ENCODE results near the gene ITGB3.

The ITGB3 gene

DNA sequence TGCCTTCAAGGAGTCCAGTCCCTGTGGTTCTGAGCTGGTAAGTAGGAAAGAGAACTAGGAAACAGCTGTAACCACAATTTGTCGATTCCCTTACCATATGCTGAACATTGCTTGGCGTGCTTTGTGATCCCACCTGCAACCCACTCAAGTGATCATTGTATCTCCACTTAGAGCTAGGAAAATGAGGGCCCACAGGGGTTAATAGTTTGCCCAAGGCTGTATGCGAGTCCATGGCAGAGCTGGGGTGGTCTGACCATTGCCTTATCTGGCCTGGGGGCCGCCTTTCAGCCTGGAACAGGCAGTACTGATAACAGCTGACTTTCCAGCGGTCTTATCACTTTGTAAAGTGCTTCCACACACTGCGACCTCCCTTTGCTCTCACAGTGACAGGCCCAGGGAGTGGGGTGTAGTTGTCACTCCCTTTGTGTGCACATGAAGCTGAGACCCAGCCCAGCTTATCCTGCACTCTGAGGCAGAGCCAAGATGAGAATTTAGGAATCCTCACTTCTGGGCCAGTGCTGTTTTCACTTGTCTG, 34.7 kb upstream of the ITGB3 start:
- peak; percentile 27; the same call in 1 of the 3 replicates for ATAC-seq (ENCODE audit: insufficient read depth, low read depth)
- peaks cover 2% of the 10 kb centered on the region for H3K27me3 ChIP-seq (ENCODE audit: insufficient read depth, low read length, poor library complexity)
- H3K27ac ChIP-seq (ENCODE audit: low read length), result no peak overlapping the region
- H3K4me3 ChIP-seq (ENCODE audit: low read depth in 1 of 2, low read length in 2 of 2), result no peak overlapping the region
- H3K9me3 ChIP-seq (ENCODE audit: insufficient read depth, low read length, severe bottlenecking), result no peaks in the 10 kb centered on the region
- H3K9ac ChIP-seq (ENCODE audit: low read depth, low read length), result no peak overlapping the region
- TF ChIP-seq, protein P1, sequence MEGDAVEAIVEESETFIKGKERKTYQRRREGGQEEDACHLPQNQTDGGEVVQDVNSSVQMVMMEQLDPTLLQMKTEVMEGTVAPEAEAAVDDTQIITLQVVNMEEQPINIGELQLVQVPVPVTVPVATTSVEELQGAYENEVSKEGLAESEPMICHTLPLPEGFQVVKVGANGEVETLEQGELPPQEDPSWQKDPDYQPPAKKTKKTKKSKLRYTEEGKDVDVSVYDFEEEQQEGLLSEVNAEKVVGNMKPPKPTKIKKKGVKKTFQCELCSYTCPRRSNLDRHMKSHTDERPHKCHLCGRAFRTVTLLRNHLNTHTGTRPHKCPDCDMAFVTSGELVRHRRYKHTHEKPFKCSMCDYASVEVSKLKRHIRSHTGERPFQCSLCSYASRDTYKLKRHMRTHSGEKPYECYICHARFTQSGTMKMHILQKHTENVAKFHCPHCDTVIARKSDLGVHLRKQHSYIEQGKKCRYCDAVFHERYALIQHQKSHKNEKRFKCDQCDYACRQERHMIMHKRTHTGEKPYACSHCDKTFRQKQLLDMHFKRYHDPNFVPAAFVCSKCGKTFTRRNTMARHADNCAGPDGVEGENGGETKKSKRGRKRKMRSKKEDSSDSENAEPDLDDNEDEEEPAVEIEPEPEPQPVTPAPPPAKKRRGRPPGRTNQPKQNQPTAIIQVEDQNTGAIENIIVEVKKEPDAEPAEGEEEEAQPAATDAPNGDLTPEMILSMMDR (IDR thresholded peaks at IDR 0.05; ENCODE audit: borderline replicate concordance, extremely low read depth, low read length, poor library complexity, severe bottlenecking), result no peak
- TF ChIP-seq EZH2 (IDR thresholded peaks at IDR 0.05; ENCODE audit: borderline replicate concordance, low read depth, low read length, severe bottlenecking), result no peak
- H3K4me1 ChIP-seq (ENCODE audit: insufficient read depth, low read length), result peaks cover 24% of the 10 kb centered on the region
- no peaks in the 10 kb centered on the region for H3K79me2 ChIP-seq (ENCODE audit: insufficient read depth, low read length)
- H4K20me1 ChIP-seq (ENCODE audit: insufficient read depth, low read length), result no peaks in the 10 kb centered on the region
- no peaks in the 10 kb centered on the region for H3K36me3 ChIP-seq (ENCODE audit: insufficient read depth, low read length)
- no peak overlapping the region for H3K4me2 ChIP-seq (ENCODE audit: insufficient read depth, low read length)
- no peak overlapping the region for H2AFZ ChIP-seq (ENCODE audit: low read depth, low read length)
- DNase-seq, result peak; percentile 21

DNA sequence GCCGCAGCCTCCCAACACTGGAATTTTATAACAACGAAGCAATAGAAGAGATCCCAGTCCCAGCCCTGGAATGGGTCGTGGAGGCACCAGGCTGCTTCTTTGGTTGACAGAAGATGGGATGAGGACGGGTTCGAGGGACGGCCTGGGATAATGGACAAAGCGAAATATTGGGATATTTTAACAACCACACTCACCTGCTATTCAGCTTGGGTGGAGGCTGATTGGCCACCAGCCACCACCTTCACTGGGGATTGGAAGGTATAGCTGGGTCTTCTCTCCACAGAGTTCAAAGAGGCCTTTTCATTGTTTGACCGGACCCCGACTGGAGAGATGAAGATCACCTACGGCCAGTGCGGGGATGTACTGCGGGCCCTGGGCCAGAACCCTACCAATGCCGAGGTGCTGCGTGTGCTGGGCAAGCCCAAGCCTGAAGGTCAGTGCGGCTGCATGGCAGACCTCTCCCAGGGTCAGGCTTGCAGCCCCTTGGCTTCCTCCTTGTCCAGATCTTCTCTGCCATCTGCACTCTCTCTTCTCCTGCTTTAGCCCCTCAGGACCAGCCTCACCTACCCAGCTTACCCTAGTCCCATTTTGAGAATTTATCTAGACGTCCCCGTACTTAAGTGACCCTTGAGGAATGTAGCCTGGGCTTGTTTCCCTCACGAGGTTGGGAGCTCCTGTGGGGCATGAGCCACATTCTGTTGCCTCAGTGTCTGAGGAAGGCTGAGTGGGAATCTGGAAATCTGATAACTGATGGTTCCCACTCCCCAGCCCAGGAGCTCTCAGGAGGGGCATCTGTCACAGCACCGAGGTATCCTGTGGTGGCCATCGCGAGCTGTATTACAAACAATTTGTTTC, 33.8 kb upstream of the ITGB3 start:
- peaks cover 3% of the 10 kb centered on the region for H3K9me3 ChIP-seq (ENCODE audit: insufficient read depth, low read length, severe bottlenecking)
- DNase-seq, result no peak
- no peaks in the 10 kb centered on the region for H3K79me2 ChIP-seq (ENCODE audit: insufficient read depth, low read length)
- ATAC-seq (ENCODE audit: insufficient read depth, low read depth), result no peak
- H4K20me1 ChIP-seq (ENCODE audit: insufficient read depth, low read length), result no peaks in the 10 kb centered on the region
- peaks cover 24% of the 10 kb centered on the region for H3K4me1 ChIP-seq (ENCODE audit: insufficient read depth, low read length)
- no peaks in the 10 kb centered on the region for H3K36me3 ChIP-seq (ENCODE audit: insufficient read depth, low read length)
- H2AFZ ChIP-seq (ENCODE audit: low read depth, low read length), result no peak overlapping the region
- peak overlapping the region; percentile 0; the same call in 1 of the 2 replicates for H3K4me2 ChIP-seq (ENCODE audit: insufficient read depth, low read length)
- H3K4me3 ChIP-seq (ENCODE audit: low read depth in 1 of 2, low read length in 2 of 2), result no peak overlapping the region
- H3K27me3 ChIP-seq (ENCODE audit: insufficient read depth, low read length, poor library complexity), result peaks cover 1% of the 10 kb centered on the region
- H3K27ac ChIP-seq (ENCODE audit: low read length), result no peak overlapping the region
- H3K9ac ChIP-seq (ENCODE audit: low read depth, low read length), result no peak overlapping the region
- TF ChIP-seq, protein P1 (IDR thresholded peaks at IDR 0.05; ENCODE audit: borderline replicate concordance, extremely low read depth, low read length, poor library complexity, severe bottlenecking), result no peak
- TF ChIP-seq EZH2 (IDR thresholded peaks at IDR 0.05; ENCODE audit: borderline replicate concordance, low read depth, low read length, severe bottlenecking), result no peak

DNA sequence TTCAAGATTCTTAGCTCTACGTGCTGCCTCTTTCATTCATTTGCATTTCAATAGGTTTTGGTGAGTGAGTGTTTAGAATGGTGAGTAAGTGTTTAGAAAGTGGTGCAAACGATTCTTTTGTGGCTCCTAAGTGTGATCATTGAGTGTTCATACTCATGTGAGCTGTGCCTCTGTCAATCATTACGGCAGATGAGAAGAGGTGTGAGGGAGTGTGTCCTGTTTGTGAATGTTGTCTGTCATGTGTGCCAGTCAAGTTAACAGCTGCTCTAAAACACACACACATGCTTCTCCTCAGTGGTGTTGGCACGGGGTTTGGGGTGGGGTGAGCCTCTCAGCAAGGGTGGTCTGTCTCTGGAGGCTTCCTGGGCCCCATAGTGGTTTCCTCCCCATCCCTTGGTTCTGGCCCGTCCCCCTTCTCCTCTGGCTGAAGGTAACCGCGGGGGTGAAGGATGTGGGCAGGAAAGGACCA, 33.1 kb upstream of the ITGB3 start:
- H3K4me2 ChIP-seq (ENCODE audit: insufficient read depth, low read length), result peak overlapping the region; percentile 0; the same call in 1 of the 2 replicates
- no peak overlapping the region for H3K4me3 ChIP-seq (ENCODE audit: low read depth in 1 of 2, low read length in 2 of 2)
- H3K9ac ChIP-seq (ENCODE audit: low read depth, low read length), result no peak overlapping the region
- TF ChIP-seq EZH2 (IDR thresholded peaks at IDR 0.05; ENCODE audit: borderline replicate concordance, low read depth, low read length, severe bottlenecking), result no peak
- TF ChIP-seq, protein P1 (IDR thresholded peaks at IDR 0.05; ENCODE audit: borderline replicate concordance, extremely low read depth, low read length, poor library complexity, severe bottlenecking), result no peak
- no peak overlapping the region for H3K27ac ChIP-seq (ENCODE audit: low read length)
- DNase-seq (peak; percentile 81), ATAC-seq (ENCODE audit: insufficient read depth, low read depth) (peak; percentile 92)
- no peaks in the 10 kb centered on the region for H3K79me2 ChIP-seq (ENCODE audit: insufficient read depth, low read length)
- H3K36me3 ChIP-seq (ENCODE audit: insufficient read depth, low read length), result no peaks in the 10 kb centered on the region
- H3K9me3 ChIP-seq (ENCODE audit: insufficient read depth, low read length, severe bottlenecking), result peaks cover 3% of the 10 kb centered on the region
- H4K20me1 ChIP-seq (ENCODE audit: insufficient read depth, low read length), result no peaks in the 10 kb centered on the region
- H3K27me3 ChIP-seq (ENCODE audit: insufficient read depth, low read length, poor library complexity), result no peaks in the 10 kb centered on the region
- H2AFZ ChIP-seq (ENCODE audit: low read depth, low read length), result no peak overlapping the region
- H3K4me1 ChIP-seq (ENCODE audit: insufficient read depth, low read length), result peaks cover 24% of the 10 kb centered on the region
